NCI-H2029 (cell line): ENCODE data around the gene CISD3.

Experiments
- DNase-seq: peaks from one replicate; lab custom pipeline; 2025; lab: John Stamatoyannopoulos, UW

The CISD3 gene

DNA sequence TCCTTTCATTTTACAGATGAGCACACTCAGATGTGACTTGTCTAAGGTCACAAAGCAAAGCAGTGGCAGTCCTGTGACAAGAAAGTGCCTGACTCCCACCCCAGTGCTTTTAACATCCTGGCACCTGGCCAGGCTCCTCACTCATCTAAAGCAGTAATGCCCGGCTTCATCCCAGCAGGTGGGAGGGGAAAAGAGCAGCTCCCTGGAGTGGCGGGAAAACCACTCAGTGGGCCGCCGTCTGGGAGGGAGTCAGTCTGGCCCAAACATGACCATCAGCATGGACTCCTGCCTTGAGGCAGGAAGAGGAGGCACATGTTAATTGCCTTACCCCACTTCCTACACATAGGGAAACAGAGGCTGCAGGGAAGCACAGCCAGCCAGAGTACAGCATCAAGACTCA is 15.4 kb downstream of the CISD3 start:
- peak; percentile 61 for DNase-seq

DNA sequence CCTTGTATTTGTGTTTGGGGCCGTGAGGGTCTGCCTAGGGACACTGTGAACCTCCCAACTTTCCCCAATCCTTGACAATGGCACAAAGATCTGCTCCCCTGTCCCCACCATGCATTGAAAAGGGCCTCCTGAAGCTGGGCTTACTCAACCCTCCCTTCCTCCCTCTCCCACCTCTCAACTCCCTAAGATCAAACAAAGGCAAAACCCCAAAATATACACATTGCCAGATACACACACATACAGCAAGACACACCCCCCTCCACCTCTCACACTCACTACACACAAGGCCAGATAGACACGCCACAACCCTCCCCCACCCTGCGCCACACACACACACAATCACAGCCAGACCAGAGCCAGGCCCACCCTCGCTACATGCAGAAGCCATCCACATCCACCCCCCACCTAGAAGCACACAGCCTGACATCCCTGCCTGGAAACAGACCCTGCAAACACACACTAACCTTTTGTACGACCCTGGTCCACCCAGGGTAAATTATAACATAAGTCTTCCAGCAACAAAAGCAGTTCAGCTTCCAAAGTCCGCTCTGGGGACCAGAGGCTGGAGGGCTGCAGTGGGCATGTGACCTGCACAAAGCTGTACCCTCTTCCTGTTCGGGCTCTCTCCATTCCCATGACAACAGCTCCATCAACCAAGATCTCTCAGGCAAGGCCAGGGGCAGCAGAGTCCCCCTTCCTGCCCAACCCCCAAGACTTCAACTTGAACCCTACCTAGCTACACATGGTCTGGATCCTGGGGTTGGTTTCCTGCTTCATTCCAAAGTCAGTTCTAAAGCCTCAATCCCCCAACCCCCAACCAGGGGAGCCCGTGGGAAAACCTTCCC is 16.1 kb downstream of the CISD3 start:
- no peak for DNase-seq

DNA sequence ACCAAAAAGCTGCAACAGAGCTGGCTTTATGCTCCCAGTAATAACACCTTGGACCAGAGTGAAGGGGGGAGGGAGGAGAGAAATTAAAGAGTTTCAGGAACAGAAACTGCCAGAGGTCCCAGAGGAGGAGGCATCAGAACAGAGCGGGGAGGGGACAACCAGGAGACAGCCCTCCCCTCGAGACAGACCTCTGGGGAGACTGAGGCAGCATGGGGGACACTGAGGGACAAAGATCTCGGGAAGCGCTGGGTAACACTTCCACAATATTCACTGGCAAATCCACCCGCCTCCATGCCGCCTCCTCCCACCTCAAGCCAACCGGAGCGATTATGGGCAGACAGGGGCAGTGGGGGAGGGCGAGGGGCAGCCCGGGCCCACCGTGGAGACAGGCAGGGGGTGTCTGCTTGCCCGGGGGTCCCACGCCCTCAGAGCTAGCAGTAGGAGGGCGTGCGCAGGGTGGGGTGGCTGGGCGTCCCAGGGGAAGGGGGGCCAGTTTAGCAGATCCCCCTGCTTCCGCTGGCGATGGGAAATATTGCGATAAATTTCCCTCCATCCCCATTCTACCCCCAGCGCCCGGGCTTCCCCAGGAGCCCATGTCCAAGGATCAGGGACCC is 16.8 kb downstream of the CISD3 start:
- DNase-seq: no peak

DNA sequence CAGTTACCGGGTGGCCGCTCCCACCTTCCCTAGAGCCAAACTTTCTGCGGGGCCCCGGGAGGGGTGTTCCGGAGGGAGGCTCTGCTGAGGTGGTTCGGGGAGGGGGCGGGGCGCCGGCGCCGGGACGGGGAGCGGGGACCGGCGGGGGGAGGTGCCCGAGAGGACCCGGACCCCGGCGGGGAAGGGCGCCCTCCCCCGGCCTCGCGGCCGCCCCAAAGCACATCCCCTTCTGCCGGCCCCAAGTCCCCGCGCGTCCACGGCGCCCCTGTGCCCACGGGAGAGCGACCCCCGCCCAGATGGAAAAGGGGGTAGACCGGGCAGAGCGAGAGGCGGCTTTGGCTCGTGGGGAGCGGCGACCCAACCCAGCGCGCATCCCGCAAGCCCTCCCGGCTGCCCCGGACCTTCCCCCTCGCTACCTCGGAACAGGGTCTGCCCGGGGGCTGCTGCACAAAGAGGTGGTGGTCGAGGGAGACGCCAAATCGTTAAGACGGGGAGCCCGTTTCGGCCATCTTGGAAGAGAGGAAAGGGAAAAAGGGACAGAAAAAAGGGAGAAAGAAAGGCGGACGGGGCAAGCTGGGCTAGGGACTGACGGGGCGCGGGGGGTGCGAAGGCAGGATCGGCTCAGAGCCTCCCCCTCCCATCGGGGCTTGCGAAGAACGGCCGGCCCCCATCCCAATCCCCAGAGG is 17.5 kb downstream of the CISD3 start:
- DNase-seq: no peak

DNA sequence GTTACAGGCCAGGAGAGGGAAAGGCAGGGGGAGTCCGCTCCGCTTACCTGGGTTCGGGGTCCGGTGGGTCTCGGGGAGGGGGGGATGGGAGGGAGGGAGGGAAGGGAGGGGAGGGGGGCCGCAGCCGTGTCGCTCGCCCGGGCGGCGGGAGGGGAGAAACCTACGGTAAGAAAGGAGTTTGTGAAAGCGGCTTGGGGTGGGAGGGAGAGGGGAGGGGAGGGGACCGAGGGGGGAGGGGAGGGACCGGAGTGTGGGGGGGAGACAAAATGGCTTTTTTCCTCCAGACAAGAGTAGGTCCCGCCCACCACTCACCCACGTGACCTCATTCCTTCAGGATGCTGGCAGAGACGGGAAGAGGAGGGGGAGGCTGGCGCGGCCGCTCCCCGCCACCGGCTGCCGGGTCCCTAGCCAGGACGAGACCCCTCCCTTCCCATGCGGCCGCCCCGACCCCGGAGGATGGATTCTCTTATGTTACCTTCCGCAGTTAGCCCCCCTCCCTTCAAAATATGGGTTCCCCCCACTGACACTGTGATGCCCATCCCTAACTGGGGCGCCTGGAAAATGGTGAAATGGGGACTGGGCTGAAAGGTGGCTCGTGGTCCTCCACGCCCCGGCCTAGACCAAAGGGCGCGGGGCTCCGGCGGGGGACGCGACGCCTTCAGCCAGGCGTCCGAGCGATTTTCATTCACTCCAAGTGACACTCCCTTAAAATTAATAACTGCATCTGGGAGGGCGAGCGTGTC is 18.2 kb downstream of the CISD3 start, which contains the start of gene PCGF2:
Gene PCGF2 (minus strand): TSS at position 188 of the 743 bp plus-strand sequence. CDS start 7,934 bp downstream, outside the sequence.
- peak; percentile 90 for DNase-seq

DNA sequence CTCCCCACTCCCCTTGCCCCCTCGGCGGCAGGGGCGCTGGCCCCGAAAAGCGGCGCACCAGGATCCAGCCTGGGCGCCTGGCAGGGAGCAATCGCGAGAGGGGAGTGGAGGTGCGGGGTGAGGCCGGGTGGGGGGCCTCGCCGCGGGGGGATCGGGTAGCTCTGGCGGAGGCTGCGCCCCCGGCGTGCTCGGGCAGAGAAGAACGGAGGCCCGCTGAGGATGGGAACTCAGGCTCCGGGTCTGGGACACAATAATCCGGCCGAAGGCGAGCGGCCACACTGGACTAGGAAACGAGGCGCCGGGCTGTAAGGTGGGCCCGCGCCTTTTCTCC is 18.7 kb downstream of the CISD3 start:
- no peak for DNase-seq

DNA sequence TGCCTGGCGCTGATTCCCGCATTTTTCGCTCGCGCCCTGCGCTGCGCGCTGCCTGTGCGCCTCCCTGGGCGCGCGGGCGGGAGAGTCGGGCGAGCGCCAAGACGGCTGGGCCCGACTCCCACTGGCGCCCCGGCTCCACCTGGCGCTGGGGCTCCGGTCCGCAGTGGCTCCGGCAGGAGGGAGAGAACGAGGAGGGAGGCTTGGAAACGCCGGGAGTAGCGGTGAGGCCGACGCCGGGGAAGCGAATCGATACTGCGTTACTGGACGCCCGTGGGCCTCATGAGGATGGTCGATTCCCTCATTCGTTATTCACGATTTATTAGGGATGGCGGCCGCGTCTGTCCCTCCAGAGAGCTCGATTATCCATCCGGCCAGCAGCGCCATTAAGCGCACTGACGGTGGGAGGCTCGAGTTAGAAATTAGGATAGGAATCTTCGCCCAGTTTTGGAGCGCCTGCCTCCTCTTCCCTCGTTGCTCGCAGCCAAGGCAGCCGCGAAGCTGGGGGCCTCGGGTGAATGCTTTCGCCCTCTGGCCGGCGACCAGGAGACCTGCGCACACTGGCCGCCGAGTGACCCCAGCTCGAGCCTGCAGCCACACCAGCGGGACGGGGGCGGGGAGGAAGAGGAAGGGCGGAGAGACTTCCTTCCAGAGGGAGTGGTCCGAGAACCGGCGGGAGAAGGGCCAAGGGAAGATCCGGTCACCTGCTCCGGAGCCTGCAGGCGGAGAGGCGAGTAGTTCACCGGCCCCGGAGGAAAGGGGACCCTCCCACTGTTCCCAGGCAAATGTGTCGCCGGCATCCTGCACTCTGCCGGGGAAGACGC is 19.3 kb downstream of the CISD3 start:
- DNase-seq: peak; percentile 51

DNA sequence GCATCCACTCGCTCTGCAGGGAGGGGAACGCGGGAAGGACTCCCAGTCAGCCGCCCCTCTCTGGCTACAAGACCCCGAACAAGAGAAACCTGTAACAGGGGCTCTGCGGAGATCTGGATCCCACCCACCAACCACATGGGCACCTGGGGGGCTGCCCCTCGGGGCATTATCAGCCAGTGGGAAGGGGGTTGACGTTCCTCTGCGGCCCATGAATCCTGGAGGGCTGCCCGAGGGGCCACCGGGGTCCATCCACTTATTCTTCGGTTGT is 19.8 kb downstream of the CISD3 start:
- DNase-seq: no peak

DNA sequence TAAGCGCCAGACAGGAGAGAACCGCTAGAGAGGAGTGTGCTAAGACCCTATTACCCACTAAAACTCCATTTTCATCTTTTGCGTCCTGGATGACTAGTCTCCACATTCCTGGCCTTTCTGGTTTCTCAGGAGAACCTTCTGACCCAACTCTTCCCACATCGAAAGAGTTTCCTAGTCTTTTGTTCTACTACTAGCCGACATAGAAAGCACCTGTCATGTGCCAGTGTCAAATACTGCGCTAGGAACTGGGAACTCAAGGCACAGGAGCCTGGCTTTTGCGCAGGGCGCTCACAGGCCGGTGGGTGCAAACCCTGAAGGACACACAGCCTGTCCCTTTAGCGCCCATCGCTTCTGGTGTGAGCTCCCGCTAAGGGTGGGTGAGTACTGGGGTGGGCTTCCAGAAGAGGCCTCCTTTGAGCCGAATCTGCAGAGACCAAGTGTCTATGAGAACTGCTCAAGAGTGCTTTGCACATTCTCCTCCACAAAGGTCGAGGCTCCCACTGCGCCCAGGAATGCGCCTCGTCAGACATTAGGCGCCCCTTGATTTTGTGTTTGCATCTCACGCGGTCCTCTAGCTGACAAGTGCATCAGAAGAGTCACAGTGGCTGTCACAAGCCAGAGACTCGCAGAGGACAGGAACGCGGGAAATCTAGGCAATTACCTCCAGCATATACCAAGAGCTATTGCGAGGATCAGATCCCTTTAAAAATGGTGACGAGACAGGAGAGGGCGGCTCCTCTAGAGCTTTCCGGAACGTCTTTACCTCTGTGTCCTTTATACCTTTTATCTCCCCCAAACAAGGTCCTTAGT is 20.4 kb downstream of the CISD3 start:
- peak; percentile 33 for DNase-seq

DNA sequence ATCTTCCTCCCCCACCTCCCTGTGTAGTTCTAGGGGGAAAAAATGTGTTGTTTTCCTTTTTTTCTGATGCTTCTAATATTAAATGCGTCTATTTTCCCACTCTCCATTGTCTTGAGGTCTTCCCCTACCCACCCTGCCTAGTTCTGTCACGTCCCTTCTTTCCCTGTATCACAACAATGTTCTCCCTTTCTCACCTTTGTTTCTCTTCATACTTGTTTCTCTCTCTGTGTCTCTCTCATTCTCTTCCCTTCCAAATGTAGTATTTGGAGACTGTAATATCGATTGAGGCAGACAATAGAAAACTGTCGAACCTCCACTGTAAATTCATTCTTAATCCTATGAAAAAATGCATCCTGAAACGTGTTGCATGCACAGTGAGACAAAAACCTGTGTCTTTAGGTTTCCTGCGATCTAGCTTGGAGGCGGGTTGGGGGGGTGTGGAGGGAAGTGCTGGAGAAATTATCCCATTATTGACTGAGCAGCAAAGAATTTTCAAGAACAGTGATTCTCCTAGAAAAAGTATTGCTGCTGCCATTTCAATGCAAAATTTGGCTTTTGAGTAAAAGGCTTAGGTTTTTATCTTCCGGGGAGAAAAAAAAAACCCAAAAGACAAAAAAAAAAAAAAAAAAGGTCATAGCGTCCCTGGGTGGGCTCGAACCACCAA is 21.1 kb downstream of the CISD3 start:
- DNase-seq: peak; percentile 33

DNA sequence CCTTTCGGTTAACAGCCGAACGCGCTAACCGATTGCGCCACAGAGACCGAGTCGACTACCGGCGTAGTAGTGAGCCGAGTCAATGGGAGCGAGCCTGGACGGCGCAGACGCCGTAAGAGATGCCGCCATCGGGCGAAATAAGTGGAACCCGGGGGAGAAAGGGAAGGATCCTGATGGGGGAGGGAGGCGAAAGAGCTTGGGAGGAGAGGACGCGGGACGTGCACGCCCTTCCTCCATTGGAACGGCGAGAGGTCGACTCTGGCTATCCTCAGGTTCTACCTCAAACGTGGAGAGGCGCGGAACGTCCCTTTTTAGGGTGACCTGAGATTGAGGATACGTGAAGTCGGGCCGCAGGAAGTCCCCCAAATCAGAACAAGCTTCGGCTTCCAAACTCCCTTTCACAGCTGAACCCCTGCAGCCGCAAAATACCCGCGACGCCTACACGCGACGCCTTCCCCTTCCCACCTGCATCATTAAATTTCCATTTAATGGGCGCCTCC is 21.7 kb downstream of the CISD3 start:
- DNase-seq: peak; percentile 75

DNA sequence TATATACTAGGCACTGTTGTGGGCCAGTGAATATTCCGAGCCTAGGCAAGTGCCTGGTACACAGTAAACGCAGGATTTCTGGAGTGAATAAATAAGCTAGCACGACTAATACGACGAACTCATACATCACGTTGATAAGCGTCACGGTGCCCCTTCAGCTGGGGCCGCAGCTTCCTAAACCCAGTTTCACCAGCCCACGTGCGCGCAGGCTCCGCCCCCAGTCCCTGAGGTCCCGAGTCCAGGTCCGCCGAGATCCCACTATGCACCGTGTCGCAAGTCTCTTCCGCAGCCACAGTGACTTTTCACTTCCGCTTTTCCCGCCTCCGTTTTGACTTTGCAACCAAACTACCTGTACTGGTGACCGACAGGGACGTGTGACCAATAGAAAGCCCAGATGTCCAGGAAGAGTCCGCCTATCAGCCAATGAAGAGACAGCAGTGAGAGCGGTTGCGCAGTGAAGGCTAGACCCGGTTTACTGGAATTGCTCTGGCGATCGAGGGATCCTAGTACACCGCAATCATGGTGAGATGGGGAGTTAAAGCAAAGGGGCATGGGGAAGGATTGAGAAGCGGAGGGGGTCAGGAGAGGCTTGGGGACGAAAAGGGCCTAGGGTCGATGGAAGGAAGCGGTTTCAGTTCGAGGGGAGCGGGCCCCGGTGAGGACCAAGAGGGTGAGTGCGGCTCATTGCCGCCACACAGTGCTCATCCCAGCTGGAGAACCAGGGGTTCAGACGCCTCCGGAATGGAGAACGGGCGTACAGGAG is 22.3 kb downstream of the CISD3 start, which contains the start of gene PSMB3:
Gene PSMB3 (plus strand): TSS at position 434 of the 763 bp plus-strand sequence. CDS start 86 bp downstream, at position 520.
- peak; percentile 98 for DNase-seq

DNA sequence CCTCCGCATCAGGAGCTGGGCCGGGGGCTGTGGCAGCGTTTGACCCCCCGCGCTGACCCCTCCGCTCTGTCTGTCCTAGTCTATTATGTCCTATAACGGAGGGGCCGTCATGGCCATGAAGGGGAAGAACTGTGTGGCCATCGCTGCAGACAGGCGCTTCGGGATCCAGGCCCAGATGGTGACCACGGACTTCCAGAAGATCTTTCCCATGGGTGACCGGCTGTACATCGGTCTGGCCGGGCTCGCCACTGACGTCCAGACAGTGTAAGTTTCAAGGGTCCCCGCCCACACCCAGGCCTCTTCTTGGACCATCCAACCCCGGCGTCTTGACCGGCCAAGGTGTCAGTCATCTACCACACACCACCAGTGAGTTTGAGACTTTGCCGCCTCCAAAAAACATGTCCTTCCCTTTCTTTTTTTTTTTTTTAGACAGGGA is 22.9 kb downstream of the CISD3 start:
- DNase-seq: no peak

DNA sequence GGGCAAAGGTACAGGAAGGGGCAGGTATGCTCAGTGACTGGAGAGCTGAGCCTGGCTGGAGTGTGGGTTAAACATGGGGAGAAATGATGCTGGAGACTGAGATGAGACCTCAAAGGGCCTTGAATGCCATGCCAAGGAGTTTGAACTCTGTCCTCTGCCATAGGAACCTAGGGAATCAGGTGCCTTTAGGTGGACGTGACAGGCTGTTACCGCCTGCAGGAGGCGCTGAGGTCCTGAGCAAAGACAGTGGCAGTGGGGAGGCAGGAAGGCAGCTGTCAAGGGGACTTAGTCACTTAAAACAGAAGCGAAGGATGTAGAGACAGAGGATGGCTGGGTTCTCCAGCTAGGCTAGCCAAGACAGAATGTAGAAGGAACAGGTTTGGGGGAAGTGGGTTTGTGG is 31.5 kb downstream of the CISD3 start:
- DNase-seq: no peak

DNA sequence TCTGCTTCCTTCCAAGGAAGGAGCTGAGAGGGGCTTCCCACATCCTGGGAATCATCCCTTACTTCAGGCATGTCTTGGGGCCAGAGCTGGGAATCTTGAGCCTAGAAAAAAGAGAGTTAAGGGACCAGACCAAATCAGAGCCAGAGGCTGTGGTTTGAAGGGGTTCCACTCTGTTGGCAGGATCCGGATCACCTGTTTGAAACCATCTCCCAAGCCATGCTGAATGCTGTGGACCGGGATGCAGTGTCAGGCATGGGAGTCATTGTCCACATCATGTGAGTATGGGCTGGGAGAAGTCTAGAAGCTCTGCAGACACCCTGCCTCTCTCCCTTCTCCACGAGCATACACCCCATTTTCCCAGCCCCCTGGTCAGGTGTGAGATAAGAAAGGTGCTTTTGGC is 32.1 kb downstream of the CISD3 start:
- DNase-seq: no peak

DNA sequence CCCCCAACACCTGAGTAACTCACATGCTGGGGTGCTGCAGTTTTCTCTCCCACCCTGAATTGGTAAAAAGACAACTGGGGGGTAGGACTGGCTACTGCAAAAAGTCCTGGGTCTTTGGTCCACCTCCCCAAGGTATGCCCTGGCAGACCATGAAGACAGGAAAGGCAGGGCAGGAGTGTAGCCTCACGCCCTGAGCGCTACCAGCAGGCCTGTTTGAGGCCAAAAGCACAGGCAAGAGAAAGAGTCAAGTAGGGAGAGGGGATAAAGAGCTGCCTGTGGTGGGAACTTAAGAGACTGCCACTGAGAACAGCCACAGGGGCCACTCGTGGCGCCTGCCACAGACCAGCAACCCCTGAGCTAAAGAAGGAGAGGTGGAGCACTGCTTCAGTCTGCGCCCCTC is 36.2 kb downstream of the CISD3 start:
- no peak for DNase-seq

DNA sequence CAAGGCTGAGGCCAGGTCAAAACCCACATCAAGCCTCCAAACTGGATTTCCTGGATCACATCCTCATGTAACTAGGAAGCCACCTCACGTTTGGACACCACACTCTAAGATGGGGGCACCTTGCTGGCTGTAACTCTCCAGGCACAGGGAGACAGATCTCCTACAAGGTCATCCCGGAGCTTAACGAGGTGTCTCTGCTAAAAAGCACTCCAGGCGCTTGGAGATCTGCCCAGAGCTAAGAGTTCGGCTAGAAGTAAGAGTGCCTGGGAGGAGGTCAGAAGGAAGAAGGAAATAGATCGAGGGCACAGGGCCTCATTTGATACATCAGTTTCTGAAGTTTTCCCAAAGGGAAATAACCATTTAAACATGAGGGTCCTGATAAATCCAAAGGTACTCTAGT is 38.3 kb downstream of the CISD3 start:
- DNase-seq: no peak

DNA sequence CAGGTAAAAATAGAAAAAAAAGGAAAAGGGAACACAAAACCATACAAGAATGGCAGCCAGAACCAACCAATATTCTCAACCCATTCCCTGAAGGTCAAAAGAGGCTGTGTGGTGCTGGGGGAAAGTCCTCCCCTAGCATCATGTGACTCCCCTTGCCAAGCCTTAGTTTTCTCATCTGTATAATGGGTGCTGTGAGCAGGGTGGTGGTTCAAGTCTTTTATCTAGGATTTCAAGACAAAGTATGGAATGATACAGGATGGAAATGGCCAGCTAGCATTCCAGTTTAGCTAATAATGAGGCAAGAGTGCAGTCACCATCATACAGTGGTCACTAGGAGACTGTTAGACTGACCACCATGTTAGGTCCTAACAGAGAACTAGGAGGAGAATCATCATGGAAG is 43.1 kb downstream of the CISD3 start:
- no peak for DNase-seq

DNA sequence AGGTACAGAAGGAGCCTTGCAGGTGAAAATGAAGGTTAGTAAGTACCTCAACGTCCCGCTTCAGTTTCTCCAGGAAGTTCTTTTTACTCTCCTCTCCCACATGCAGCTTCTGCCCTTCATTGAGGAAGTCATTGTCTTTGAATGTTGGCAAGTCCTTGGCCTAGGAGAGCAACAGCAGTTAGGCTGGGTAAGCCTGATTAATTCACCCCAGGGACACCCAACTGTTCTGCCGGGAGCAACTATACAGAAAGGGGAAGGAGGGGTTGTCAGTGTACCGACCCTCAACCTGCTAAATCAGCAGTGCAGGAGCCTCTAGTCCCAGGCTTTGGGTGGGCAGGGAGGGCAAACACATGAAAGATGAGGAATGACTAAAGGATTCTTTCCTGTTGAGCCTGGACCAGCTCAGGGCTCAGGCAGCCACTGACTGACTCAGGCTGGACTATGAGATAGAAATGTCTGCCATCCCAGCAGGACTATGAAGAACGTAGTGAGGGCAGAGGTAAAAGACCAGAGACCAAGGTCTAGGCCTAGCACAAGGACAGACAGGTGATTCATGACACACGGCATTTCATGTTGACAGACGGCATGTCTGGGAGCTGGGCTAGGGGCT is 47.6 kb downstream of the CISD3 start:
- DNase-seq: no peak
